Measurements from ENCODE around the gene HOXA3.

HOXA3 gene

DNA sequence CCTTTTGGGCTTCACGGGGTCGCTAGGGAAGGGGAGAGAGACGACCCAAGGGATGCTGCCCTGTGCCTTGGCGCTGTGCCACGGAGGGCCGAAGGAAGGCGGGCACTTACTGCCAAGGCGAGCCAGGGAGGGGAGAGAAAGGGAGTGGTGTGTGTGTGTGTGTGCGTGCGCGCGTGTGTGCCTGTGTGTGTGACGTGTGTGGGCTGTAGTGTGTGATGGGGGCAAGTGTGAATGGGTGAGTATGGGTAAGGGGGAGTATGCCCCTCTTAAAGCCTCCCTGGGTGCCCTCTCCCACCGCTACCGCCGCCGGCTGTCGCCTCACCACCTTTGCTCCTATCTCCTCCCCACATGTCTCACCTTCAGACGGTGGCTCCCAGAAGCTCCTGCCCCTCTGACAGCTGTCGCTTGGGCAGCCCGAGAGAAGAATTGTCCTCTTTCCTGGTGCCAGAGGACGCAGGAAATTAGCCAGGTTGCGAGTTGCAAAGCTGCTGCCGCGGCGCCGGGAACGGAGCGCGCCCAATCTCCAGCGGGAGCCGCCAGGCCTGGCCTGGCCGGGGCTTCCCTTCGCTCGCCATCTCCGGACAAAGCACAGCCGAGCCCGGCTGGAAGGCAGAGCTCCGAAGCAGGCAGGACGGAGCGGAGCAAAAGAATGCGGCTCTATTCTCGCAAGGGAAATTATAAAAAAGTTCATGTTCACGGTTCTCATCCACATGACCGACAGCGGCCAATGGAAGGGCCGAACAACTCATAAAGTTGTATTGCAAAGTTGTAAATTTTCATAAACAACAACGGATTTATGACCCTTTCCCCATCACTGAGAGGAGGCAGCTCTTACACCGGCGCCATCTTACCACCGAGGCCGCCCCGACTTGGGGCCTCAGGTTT lies at the start of gene HOXA3:
Gene HOXA3 (minus strand): TSS at position 653 of the 885 bp plus-strand sequence. CDS start 41,943 bp downstream, outside the sequence.
- DNase-seq (ENCODE audit: low read depth), result no peak

DNA sequence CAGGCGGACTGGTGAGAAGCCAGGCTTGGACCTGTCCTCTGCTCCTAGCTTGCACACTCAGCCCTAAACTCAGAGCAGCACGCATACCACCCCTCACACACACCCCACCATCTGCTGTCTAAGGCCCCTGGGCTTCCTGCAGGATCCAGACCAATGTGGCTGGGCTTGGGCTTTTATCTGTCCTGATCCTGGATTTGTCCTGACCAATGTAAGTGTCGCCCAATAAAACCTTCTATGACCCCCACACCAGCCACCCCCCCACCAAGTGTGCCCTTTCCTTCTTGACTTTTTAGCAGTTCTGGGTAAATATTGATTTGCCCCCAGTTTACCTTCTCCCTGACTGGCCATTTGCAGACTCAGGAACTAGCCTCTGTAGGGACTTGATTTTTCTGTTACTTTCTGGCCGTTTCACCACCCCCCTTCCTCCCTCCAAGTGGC lies 49.2 kb upstream of the HOXA3 start:
- DNase-seq (ENCODE audit: low read depth), result no peak

DNA sequence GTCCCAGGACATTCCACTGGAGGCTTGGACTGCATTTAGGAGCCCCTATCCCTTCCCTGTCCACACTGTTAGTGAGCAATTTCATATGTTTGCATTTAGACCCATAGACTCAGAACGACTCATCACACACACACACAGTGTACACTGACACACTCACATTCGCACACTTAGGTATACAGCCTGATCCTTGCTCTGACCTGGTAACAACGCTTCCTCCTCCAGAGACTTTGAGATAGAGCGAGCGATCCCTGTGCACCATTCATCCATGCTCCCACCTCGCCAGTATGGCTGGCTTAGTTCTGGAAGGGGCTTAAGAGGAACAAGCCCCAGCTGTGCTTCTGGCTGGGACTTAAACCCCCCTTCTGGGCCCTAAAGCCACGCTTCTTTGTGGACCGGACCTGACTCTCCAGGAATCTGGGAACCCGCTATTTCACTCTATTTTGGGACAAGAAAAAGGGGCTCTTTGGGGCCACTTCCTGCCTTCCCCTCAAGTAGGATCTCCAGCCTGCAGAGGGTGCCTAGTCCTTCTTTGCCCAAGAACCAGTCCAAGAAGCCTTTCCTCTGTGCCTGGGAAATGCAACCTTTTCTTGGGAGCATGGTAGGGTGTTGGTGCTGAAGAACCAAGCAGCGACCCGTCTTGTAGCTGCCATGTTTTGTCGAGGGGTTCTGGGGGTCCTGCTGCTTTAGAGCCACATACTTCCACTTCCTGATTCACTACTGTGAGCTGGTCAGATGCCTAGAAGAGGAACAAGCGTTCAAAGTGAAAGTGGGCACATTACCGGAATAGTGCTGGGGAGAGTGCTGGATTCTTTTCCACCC lies 48.6 kb upstream of the HOXA3 start:
- no peak for DNase-seq (ENCODE audit: low read depth)

DNA sequence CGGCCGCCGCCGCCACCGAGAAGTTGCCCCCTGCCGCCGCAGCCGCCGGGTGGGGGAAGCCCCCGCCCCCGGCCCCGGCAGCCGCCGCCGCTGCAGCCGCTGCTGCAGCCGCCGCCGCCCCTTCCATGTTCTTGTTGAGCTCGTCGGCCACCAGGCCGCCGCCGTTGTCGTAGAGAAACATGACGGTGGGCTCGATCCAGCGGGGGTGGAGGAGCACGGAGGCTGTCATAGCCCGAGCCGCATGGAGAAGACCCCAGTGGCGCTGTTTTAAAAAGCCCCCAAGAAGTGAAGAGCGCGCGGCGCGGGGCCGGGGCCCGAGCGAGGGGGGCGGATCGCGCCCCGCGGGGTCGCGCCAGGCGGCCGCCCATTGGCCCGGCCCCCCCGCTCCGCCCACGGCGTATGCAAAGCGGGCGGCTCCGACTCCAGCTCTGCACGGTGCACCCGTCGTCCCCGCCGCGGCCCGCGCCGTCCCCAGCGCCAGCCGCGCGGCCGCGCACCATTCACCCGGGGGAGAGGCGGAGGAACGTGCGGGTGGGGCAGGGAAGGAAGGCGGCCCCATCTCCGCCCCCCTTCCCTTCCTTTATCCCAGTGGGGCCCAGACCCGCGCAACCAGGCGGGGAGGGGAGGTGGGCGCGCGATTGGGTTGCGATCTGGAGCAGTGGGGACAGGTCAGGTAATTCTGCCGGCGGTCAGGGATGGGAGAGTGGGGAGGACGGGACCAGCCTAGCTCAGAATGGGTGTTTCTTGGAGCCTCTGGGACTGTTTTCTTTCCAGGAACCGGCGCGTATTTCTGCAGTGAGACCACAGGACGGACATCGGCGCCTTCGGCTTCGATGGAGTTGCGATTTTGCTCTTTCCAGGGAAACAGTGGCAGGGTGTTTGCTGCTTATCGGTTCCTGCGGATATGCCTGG lies 47.7 kb upstream of the HOXA3 start, which contains the start of gene HOXA13:
Gene HOXA13 (minus strand): TSS at position 243 of the 912 bp plus-strand sequence. CDS start 14 bp downstream, at position 229.
- no peak for DNase-seq (ENCODE audit: low read depth)

DNA sequence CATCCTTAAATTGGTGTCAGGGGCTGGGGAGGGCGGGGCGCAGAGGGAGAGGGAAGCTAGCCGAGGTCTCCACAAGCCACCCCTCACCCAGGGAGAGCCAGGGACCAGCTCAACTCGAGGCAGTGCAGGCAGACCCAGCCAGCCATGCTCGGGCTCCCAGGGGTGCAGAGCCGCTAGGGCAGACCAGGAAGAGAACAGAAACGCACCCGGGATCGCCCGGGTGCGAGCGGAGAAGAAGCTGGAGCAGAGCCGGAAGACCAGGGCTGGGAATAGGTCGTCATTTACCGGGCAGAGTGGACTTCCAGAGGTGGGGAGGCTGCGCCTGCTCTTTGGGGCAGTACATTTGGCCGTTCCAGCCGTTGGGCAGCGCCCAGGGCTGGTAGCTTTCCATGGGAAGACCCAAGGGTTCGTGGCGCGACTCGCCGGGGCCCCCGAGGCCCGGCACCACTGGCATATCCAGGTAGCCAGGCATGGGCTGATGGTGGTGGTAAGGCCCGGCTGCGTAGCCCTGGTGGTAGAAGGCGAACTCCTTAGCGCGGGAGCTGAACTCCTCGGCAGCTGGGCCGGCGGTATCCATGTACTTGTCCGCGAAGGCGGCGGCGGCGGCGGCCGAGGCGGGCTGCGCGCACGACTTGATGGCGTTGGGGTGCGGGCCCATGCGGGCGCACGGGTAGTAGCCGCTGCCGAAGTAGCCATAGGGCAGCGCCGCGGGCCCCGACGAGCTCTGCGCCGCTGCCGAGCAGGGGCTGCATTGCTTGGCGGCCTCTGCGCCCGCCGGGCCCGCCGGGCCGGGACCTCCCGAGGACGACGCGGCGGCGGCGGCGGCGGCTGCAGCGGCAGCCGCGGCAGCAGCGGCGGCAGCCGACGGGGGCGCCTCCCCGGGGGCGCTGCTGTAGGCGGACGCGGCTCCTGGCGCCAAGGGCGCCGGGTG lies 46.8 kb upstream of the HOXA3 start:
- DNase-seq (ENCODE audit: low read depth), result no peak

DNA sequence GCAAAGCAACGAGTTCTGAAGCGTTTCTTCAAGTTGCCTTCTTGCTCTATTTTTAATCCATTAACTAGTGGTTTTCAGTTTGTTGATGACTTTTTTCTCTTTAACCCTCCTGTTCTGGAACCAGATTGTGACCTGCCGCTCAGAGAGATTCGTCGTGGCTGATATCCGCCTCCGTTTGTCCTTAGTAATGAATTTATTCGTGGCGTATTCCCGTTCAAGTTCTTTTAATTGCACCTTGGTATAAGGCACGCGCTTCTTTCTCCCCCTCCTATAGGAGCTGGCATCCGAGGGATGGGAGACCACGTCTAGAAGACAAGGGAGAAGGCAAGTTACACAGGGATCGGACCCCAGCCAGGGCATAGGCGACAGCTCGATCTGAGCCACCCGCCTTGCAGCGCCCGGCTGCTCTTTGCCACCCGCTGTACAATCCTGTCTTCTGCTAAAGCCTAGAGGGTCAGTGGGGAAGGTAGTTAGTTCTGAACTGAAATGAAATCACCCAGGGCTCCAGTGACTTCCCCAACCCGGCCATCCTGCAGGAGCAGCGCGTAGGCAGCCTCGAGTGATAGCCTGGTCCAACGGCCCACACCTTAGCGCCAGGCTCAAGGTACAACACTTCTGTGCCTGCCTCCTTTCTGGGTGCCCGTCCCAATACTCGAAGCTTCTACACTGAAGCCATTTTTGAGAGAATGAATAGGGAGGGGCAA lies 45.9 kb upstream of the HOXA3 start:
- no peak for DNase-seq (ENCODE audit: low read depth)

DNA sequence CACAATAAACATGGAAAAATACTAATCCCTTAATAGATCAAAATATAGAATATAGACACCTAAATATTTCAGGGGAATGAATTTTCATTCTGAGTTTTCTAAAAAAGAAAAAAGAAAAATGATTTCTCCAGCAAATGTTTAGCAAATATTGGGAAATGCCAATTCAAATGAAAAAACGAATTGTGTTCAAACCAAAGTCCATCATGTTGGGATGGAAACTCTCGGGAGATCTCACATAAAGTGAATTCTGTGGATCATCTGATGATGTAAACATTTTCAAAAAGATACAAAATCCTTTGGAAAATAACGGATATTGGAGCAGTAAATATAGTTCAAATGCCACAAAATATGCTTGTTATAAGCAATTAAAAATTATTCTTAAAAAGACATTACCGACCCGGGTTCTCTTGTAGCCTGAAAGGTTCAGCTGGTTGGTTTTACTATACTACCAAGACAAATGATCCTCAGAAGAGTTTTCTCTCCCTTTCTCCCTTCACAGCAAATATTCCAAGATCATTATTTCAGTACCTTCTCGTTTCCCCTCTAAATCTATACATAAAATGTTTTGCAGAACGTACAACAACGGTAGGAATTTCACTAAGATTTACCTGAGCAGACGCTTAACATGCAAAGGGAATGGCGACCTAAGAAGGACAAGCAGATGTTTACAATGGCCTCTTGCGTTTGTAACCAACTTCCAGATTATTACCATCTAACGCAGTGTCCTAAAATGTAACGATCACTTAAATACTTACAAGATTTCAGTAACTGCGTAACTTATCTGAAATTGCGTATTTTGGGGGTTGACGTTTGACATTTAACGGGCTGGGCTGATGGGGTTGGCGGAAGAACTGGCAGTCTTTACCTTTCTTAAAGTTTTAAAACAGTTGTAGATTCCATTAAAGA lies 45.0 kb upstream of the HOXA3 start:
- no peak for DNase-seq (ENCODE audit: low read depth)

DNA sequence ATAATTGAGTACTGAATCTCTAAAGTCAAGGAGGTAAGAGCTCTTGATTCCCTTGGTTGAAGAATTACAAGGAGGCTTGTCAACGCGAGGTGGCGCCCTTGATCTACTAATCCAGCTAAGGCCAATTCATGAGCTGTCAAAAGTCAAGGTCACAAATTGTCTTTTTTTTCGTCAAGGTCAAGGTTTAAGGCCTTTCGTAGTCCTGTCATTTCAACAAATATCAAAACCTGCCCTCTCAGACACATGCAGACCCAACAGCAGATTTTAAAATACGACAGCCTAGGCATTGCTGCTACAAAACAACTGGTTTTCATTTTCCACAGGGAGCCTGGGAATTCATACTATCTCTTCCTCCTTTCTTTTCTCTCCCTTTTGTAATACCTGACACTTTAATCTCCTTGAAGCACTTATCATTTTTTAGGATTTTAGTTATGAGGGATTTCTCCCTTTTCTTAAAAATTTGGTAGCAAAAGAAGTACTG lies 43.9 kb upstream of the HOXA3 start:
- peak; percentile 64 for DNase-seq (ENCODE audit: low read depth)

DNA sequence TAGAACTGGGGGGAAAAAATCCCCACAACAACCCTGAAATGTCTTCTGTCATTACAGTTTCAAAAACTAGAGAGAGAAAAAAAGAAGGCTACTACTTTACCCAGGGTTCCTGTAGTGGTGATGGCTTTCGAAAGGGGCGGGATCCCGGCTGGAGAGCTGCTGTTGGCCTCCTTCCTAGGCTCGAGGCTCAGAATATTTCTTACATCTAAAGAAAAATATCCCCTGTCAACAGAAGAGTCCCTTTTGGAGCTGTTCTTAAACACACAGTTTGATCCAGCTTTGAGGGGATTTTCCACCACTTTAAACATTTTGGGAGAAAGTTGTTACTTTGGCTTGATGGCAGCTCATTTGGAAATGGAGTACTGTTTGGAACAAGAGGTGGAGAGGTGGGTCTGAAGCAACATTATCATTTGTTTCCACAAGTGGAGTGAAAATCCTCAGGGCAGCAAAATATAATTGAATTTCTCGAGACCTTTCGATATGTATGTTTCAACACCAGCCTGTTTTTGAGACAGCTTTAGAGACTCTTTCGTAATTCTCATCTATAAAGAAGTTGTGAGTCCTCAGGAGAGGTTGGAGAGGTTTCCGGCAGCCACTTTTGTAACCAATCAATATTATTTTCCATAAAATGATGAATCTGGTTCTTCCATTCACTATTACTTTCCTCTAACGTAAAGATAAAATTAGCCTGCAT lies 42.5 kb upstream of the HOXA3 start:
- DNase-seq (ENCODE audit: low read depth), result no peak

DNA sequence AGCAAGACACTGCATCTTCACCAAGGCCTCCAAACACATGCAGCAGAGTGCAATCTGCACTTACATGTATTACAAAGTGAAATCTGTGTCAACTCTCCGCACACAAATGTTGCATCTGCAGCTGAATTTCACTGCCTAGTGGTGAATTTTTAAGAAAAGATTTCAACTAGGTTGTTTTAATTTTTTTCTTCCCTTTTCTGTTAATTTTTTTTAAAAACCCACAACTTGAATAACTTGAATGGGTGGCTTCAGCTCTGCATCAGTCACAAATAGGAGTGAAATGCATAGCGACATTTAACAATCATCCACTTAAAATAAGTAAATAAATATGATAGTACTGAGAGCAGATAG lies 41.6 kb upstream of the HOXA3 start:
- DNase-seq (ENCODE audit: low read depth), result no peak

DNA sequence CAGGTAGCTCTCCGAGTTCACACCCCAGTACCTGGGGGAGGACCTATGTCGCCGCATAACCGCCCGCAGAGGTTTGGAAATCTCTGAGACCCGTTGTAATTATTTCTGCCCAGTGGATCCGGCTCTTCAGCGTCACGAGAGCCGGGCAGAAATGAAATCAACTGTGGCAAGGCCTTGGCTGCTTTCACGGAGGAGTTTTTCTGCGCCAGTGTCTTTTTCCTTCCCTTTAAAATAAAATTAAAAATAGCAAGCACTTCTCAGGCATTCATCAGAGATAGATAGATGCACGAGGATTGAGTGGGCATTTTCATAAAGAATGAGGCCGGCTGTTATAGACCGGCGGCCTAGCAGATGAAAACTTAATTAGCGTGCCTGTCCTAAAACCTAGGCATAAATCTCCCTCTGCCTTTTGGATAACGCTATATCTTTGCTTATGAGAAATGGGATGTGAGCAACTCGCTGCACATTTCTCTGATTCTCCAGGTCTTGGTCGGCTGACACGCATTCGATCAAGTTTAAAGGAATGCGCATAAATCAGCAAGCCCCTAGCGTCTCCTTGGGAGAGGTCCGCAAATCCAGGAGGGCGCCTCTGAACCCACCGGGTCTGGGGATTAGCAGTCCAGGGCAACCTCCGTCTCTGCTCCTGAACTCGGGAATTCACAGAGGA lies 41.1 kb upstream of the HOXA3 start:
- DNase-seq (ENCODE audit: low read depth), result no peak

DNA sequence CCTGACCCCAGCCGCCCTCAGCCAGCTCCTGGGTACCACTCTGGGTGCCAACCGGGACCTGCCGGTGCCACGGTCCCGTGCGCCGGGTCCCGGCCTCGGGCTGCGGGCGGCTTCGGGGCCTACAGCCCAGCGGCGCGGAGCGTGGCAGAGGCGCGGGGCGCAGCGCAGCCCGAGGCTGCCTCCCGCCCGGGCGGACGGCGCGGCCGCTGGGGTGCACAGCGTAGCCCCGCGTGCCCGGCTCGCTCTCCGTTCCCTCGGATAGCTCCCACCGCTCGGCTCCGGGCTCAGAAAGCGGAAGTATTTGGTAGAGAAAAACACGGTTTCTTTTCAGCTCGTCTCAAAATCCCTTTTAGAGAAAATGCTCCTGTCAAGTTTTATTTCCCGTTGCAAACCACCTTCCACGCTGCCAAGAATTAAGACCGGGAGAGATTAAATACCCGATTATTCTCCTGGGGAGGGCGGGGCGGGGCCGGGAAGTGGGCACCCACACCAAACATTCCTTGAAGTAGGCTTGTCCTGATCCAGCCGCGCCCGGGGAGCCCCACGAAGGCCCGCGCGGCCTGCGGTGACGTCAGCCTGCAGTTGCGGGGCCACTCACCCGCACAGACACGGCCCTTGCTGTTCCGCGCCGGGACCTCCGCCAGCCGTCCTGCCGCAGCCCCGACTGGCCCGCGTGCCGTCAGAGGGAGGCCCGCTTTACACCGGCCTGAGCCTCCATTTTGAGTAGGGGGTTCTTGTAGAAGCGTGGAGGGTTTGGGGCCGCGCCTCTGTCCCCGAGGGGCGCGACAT lies 40.4 kb upstream of the HOXA3 start:
- DNase-seq (ENCODE audit: low read depth), result no peak

DNA sequence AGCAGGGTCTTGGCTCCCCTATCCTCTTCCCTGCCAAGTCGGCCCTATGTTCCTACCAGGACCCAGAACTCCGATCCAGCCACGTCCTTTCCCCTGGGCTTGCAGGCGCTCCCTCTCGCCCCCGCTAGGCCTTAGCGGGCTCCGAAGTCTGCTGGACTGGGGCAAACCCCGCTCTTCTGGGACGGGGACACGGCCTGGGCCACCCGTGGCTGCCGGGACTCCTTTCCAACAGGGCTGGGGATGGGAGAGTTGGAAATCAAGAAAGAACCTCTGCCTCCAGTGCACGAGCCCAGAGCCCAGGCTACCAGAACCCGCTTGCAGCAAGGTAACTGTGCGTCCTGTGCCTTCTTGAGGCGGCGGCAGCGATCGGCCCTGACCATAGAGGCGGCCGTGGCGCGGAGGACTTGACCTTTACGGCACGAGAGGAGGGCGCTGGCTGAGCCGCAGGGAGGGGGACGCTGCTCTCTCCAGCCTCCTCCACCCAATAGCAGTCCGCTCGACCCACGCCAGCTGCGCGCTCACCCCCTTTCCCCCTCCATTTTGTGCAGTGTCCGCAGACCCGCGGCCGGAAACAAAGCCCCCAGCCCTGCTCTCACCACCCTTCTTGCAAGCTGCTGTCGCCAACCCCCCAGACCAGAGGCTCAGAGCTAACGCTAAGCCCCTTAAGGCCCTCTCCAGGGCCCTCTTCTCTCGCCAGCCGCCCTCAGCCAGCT lies 39.6 kb upstream of the HOXA3 start:
- no peak for DNase-seq (ENCODE audit: low read depth)

DNA sequence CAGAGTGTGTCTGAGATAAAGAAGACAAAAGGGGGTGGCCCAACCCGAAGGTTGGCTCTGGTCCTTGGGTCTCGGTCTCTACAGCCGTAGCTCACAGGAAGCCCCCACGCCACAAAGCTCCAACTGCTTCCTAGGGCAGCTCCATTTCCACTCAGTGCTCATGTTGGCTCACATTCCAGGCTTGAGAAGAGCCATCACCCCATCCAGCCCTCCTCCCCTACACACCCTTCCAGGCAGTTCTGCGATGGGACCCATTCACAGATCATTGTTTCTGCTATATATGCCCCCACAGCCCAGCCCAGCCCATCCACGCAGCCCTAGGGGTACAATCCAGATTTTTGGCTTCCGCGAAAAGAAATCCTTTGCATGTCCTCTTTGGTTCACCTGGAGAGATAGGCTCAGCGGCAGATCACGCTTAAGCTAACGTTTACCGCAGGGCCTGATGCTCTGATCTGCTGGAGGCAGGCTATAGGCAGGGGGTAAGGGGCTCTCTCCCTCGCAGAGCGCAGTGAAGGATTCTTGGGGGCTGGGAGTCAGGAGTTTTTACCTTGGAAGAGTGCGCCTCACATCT lies 38.9 kb upstream of the HOXA3 start:
- DNase-seq (ENCODE audit: low read depth), result no peak

DNA sequence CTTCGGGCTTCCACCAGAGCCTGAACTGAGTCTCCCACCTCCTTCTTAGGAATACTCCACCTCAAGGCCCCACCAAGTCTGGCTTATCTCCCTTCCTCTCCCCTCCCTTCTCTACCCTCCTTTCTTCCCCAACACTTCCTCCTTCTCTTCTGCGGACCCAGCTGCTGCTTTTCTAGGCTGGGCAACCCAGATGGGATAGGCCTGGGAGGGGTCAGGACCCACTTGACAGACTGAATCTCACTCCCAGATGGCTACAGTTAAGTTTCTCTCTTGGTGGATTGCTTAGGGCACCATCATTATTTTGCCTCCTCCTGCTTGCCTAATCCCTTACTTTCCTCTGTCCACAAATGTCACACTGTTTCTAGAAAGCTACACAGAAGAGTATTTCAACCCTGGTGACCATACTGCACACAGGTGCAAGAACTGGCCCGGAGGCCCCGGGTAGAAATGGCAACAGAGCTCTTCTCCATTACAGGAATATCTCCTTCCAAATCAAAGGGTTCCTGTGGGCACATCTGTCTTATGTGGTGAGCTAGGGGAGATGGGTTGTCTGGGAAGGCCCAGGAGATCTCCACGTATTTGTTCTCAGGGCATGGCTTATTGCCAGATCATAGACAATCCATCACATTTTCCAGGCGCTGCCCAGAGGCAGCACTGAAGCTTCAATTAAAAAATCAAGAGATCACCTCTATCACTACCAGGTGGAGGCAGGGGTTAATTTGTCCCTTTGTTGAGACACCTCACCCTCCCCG lies 37.8 kb upstream of the HOXA3 start:
- DNase-seq (ENCODE audit: low read depth), result no peak
